IMR-90 (cell line): ENCODE measurements around the gene KIF13A.

ENCODE experiments used
- POLR2A ChIP-seq: IDR thresholded peaks from 2 replicates; pipeline ENCODE4 v1.6.1; 2012; ENCODE audit warnings: mild to moderate bottlenecking, low read depth, low read length
- RAD21 ChIP-seq: IDR thresholded peaks from 2 replicates; pipeline ENCODE4 v1.6.1; 2012; ENCODE audit warnings: low read length, improper control_type of control experiment
- TF ChIP-seq, protein P1 (sequence below): conservative IDR thresholded peaks from 2 replicates; pipeline ENCODE4 v1.5.1; 2012; ENCODE audit warnings: mild to moderate bottlenecking, low read depth, low read length, improper control_type of control experiment

DNA sequence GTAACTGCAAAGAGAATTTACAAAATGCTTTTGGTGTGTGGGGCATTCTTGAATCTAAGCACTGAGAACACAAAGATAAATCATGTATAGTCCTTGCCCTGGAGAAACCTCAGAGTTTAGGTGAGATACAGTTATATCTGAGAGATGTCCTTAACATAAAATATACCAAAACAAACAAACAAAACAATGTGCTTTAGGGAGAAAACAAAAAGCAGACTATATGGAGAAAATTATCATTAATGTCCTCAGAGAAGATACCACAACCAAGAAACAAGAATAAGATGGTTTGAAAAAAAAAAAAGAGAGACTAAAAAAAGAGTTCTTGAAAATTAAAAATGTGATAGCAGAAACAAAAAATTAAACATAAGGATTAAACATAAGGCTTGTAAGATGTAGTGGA, 8.0 kb downstream of the KIF13A start:
- no peak for TF ChIP-seq RAD21
- TF ChIP-seq, protein P1, sequence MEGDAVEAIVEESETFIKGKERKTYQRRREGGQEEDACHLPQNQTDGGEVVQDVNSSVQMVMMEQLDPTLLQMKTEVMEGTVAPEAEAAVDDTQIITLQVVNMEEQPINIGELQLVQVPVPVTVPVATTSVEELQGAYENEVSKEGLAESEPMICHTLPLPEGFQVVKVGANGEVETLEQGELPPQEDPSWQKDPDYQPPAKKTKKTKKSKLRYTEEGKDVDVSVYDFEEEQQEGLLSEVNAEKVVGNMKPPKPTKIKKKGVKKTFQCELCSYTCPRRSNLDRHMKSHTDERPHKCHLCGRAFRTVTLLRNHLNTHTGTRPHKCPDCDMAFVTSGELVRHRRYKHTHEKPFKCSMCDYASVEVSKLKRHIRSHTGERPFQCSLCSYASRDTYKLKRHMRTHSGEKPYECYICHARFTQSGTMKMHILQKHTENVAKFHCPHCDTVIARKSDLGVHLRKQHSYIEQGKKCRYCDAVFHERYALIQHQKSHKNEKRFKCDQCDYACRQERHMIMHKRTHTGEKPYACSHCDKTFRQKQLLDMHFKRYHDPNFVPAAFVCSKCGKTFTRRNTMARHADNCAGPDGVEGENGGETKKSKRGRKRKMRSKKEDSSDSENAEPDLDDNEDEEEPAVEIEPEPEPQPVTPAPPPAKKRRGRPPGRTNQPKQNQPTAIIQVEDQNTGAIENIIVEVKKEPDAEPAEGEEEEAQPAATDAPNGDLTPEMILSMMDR: no peak
- TF ChIP-seq POLR2A: no peak
